Measurements from ENCODE around the gene RFC2.

DNA sequence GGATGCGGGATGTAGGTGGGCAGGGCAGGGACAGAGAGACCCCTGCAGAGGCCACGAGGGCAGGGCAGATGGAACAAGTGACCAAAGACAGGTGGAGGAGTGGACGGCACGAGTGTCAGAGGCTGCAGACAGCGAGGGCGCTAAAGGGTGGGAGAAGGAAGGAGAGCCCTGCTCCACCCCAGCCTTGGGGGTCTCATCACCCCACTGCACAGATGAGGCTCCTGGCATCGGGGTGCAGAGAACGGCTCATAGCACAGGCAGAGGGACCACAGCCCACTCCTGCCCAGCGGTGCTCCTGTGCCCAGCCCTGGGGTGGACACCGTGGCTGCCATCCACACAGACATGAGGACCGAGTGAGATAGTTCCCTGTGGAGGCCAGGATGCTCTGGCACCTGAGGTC lies 46.6 kb downstream of the RFC2 start:
- TF ChIP-seq, protein P1, sequence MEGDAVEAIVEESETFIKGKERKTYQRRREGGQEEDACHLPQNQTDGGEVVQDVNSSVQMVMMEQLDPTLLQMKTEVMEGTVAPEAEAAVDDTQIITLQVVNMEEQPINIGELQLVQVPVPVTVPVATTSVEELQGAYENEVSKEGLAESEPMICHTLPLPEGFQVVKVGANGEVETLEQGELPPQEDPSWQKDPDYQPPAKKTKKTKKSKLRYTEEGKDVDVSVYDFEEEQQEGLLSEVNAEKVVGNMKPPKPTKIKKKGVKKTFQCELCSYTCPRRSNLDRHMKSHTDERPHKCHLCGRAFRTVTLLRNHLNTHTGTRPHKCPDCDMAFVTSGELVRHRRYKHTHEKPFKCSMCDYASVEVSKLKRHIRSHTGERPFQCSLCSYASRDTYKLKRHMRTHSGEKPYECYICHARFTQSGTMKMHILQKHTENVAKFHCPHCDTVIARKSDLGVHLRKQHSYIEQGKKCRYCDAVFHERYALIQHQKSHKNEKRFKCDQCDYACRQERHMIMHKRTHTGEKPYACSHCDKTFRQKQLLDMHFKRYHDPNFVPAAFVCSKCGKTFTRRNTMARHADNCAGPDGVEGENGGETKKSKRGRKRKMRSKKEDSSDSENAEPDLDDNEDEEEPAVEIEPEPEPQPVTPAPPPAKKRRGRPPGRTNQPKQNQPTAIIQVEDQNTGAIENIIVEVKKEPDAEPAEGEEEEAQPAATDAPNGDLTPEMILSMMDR (IDR thresholded peaks at IDR 0.05): no peak
- no peak for TF ChIP-seq POLR2A (IDR thresholded peaks at IDR 0.05)

All from right lobe of liver (tissue), 4 donors.